A172 (cell line): Measurements from ENCODE around the gene KIF6. TPM values are rescaled to one million over a fixed set of nuclear protein-coding genes. Genes with fewer than 3 reads are reported as not detected.

Experiments
- DNase-seq: peaks from one replicate; pipeline ENCODE4 v3.0.0-alpha.2; 2015; ENCODE audit warnings: low spot score
- total RNA-seq: library from RNA; depleted of rRNA; stranded (reverse); fragments of >200 nt; shearing (Covaris generic); gene quantifications from 2 replicates; pipeline ENCODE4 v1.2.3, GENCODE V29; 2014

The KIF6 gene
- total RNA-seq, 1 experiment from 2014 or later = 0.26 TPM

DNA sequence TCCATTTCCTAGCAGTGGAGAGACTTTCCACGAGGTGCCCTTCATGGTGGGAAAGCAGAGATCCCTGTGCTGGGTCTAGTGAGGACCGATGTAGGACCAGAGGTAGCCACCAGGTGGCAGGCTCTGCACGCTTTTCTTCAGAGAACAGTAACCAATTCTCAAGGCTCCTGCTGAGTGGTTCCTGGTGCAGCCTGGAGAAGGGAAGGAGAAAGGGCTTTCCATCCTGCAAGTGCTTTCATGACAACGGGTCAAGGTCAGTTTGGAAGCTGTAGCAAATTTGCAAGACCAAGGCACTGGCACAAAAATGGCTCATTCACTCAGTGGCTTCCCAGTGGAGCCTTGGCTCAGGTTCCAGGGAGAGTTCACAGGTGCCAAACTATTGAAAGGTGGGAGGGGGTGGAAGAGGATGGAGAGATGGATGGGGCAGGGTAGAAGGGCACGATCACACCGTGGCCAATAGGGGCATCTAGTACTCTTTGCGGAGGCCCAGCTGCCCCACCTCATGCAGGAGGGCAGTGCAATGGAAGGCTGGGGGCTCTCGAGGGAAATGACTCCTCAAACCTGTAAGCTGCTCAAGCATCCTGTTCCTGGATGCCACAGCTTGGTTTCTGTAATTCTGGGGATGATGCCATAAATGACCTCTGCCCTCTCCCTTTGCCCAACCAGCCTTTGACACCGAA is 377.2 kb downstream of the KIF6 start:
- peak; percentile 51 for DNase-seq

DNA sequence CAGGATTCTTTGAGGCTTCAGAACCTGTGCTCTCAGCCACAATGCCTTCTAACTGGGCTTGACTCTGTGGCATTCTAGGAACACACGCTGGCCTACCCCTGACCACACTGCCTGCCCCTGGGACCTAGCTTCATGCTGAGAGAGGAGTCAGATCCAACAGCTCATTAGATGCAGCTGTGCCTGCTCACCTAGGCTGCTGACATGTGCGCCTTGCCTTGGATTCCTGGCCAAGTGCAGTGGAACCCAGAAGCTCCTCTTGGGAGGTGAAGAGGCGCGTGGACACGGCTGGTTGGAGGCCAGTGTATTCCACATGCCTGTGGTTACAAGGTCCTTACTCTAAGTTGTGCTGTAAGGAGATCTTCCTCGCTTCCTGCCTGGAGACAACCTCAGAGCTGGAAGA is 378.0 kb downstream of the KIF6 start:
- DNase-seq = no peak

DNA sequence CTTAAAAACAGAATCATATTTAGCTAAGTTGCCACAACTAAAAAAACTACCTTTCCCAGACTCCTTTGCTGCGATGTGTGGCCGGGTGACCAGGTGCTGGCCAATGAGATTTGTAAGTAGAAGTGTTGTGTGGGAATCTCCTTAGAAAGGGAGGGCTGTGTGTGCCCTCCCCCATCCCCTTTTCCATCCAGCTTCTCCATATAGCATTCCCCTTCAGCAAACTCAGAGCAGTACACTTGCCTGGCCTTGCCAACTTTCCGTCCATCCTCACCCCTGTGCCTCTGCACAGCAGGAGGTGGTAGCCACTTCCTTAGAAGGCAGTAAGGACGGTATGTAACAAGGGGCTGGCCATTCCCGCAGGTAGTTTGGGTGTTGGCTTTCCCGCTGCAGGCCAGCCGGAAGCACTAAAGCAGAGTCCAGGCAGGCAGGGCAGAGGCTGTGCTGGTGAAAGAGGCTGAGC is 380.4 kb downstream of the KIF6 start:
- DNase-seq = peak; percentile 2

DNA sequence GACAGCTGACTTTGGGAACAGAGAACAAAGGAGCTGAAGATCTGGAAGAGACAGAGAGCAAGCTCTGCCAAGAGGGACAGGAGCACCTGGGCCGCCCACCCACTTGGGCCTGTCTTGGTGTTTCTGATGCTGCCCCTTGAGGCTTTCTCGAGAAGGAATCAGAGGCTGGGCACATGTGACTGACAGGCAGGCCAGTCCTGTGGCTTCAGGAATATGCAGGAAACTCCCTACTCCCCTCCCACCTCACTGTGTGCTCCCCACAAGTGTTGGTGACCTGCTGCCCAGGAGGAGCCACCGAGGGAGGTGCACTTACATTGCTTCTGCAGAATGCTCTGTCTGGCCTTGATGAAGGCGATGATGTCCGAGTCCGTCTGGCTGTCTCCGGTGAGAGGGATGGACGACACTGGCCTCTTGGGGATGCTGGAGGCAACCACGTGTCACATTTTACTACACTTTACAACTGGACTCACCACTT is 381.8 kb downstream of the KIF6 start:
- no peak for DNase-seq

DNA sequence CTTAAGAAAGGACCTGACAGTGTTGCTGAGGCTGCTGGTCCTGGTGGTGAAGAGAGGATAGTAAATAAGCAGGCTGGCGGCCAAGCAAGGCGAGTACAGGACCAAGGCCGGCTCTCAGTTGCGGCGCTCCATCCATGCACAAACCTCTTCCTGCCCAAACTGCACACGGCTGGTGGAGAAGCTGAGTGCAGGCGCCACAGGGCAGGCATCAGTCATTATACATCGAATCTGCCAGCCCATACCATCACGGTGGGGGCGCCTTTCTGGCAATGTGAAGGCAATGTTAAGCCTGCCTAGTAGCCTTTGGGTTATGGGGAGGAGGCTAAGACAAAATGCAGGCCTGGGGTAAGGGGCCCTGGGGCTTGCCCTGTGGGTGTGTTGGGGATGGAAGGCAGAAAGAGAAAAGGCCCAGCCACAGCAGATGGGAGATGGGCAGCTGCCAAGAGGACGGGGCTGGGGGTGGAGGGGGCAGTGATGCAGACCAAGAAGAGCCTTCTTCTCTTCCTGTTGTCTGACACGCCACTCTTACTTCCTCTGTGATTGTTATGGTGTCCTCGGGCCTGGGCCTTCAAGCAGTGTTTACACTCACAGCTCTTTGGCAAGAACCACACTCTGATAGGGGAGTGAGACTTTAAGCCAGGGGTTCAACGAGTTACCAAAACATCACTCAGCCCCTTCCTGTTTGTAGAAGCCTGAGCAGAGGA is 382.4 kb downstream of the KIF6 start:
- no peak for DNase-seq

DNA sequence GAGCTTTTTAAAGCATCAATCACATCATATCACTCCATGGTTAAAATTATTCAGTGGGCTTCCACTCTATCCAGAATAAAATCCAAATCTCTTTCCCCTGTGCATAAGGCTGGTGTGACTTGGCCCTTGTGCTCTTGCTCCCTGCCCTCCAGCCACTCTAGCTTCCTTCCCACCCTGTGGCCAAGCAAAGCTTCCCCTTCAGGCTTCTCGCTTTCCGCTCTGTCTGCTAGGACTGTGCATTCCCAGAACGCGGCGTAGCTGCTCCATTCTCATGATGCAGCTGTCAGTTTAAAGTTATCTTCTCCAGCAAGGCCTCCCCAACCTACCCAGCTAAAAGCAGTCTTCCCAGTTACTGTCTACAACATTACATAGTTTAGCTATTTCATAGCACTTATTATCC is 383.3 kb downstream of the KIF6 start:
- no peak for DNase-seq

DNA sequence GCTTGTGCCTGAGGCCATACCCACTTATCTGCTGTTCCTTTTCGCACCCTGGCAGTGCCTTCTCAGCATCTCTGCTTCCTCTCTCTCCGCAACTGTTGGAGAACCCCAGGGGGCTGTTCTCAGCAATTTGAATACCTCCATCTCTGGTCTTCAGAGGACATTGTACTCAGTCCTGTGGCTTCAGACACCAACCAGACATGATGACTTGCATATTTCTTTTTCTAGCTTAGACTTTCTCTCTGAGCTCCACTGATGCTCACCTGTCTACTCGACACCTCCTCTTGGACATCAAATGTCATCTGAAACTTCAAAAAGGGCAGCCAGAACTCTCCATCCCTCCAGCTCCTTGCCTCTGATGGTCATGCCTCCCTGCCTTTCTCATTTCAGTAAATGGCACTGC is 383.9 kb downstream of the KIF6 start:
- DNase-seq = no peak

DNA sequence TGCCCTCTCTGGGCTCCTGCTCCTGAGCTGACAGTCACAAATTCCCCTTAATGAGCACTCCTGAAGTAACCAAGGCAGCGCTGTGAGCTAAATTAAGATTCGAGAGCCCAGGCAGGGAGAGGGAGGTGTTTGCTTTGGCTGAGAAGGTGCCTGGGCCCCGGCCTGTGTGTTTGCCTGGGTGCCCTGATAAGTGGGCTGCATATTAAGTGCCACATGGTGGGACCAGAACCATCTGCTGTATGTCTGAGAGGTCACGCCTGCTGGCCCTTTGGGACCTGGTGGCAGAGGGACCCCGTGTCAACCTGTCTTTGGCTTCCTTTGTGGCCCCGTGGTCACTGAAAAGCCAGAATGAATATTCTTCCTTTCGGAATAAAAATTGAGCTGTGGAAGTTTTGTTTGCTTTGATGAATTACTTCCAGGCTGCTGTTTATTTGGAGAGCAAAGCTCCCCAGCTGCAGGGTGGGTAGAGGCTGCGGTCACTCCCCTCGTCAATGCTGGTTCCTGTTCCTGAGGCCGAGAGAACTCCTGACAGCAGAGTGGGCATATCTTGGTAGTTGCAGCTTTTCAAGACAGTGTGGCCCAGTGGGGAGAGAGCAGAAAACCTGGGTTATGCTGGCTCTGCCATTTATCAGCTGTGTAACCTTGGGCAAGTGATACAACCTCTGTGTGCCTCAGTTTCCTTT is 385.2 kb downstream of the KIF6 start:
- DNase-seq = no peak

DNA sequence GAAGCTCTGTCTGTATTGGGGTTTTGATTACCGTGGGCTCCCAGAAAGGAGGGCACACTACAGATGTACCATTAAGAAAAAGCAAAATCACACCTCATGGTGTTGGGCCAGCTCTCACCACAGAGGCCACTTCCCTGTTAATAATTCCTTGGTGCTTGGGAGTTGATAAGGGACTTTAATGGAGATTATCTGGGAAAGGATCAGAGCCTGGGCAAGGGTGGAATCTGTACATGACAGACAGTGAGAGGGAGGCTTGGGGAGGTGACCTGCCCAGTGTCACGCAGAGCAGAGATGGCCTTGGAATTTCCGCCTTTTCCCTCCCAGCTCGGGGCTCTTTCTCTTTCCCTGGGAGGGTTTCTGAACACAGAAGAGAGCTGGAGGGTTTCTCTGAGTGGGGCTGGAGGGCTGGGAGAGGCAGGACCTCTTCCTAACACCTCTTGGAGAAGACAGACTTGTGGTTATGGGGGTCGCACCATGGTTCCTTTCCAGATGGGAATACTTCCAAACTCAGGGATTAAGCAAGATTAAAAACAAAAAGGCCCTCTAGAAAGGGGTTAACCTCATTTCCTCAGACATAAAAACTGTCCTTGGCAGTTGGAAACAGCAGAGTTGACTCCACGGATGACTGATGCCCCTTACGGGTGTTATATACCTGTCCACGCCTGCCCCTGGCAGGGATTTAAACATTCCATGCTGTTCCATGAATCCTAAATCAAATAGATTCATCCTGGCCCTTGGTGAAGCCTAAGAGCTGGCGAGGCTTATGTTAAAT is 385.9 kb downstream of the KIF6 start:
- no peak for DNase-seq

DNA sequence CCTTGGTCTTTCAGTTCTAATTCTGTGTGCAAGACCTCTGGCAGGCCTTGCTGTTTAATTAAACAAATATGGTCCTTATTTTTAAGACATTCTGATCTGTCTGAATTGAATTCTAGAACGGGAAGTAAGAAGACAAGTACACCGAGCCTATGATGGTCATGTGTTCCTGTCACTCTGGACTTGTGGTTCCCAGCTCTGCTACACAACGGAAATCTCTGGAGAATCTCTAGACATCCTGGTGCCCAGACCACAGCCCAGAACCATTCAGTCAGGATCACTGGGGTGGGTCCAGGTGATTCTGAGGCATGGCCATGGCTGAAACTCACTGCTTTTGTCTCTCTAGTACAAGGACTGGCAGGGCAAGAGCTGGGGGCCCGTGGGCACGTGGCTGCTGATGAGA is 386.8 kb downstream of the KIF6 start:
- DNase-seq = no peak

DNA sequence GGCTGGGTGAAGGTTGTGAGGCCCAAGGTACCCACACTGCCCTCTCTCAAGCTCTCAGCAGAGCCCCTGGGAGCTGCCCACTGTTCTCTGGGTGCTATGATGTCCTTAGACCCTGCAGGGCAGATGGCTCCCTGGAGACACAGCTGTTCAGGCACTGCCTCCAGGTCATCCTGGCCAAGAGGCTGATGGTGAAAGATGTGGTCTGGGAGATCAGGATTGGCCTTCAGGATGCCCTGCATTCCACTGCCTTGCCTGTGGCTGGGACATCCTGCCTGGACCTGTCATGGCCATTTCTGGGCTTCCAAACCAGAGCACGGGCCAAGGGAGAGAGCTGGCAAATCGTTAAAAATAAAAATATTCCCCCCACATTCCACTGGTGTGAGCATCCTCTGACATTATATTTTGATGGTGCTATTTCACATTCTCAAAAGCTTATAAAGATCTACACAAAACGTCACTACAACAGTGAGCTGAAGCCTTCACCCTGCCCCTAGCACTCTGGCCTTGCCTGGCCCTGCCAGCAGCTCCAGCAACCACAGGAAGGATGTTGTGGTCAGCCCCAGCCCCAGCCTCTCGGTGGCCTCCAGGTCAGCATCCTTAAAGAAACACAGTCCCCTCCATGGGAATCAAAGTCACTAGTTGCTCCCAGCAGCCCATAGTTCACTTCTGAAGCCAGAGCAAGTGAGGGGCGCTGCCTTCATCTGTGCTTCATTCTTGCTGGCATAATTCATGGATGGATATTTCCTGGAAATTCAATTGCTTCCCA is 389.2 kb downstream of the KIF6 start:
- DNase-seq = peak; percentile 16

DNA sequence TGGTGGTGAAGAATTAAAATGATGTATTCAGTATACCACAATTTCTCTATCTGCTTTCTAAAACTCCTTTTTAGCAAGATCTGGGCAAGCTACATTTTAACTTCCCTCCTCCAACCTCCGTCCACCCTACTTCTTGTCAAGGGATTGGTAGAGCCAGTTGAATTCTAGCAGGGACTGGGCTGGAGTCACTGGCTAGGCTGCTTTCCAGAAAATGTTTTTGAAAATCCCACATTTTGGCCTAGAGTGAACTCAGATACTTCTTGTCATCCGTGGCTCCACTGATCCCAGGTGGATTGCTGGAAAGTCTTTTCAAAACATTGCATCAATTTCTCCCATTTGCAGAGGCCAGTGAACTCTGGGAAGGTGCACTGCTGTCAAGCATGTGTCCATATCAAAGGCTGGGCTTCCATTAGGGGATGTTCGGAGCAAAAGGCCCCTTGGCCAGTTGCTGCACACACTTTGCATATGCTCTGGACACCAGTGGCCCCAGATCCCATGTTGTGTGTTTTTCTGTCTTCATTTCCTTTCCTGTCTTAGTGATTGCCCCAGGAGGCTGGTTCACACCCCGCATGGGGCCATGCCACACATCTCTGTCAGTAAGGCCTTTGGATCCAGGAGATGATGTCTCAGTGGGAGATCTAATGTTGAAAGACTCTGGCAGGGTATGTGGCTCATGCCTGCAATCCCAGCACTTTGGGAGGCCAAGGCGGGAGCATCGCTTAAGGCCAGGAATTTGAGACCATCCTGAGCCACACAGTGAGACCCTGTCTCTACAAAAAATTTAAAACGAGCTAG is 391.4 kb downstream of the KIF6 start:
- no peak for DNase-seq

DNA sequence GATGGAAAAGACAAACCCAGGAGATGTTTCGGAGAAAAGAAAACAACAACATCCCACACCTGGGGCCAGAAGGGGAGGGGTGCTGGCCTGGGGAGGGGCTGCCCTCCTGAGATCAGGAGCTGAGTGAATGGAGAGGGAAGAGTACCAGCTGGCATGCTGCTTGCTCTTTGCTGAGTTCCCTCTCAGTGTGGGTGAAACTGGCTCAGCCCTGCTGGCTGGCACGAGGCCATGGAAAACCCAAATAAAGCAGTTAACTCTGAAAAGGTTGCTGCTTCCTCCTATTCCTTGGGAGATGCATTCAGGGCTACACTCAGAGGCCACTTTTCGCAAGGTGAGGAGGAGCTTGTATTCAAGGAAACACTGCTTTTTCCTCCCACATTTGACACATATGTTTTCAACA is 394.7 kb downstream of the KIF6 start:
- DNase-seq = no peak

DNA sequence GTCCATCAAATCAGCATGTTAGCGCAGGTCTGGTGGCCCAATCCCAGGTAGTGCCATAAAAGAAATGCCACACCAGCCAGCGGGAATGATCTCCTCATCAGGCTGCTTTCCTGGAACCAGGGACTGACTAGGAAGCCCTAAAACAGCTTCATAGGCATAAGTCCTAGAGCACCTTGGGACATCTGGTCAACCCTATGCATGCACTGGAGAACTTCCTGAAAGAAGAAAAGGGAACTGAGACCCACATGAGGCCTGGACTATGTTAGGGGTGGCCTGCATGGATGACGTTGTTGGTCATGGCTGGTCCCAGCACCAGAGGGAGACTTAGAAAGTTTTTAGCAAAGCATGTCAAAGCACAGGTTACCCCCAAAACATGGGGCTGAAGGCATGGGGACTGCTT is 395.2 kb downstream of the KIF6 start:
- no peak for DNase-seq

DNA sequence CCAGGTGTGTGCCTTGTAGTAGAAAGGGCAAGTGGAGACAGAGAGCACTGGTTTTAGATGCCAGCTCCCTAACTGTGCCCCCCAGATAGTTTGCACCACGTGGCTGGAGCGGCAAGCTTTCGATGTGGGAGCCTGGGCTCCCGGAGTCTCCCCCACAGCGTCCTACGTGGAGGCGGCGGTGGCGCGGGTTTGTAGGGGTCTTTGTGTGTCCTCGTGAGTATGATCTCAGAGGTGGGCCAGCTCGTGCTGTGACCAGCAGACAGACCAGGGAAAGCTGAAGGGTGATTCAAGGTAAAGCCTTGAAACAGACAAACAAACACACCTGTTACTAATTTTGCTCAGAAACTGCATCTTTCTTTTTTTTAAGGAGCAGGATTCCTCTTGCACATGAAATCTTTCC is 397.1 kb downstream of the KIF6 start:
- DNase-seq = no peak

DNA sequence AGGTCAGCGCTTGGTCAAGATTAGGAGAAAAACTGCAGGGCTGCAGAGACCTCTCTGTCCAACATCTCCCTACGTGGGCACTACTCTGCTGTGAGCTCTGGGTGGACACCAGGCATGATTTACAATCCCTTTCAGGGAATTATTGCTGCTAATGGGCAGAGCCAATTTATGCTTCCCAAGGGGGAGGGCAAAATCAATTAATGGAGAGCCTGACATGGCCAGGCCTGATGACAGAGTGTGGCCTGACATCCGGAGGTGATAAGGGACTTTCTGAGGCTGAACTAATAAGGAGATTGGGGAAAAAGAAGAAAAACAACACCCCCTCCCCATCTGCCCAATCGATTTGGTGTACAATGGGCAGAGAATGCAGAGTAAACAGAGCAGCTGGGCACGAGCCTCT is 397.7 kb downstream of the KIF6 start:
- DNase-seq = no peak

DNA sequence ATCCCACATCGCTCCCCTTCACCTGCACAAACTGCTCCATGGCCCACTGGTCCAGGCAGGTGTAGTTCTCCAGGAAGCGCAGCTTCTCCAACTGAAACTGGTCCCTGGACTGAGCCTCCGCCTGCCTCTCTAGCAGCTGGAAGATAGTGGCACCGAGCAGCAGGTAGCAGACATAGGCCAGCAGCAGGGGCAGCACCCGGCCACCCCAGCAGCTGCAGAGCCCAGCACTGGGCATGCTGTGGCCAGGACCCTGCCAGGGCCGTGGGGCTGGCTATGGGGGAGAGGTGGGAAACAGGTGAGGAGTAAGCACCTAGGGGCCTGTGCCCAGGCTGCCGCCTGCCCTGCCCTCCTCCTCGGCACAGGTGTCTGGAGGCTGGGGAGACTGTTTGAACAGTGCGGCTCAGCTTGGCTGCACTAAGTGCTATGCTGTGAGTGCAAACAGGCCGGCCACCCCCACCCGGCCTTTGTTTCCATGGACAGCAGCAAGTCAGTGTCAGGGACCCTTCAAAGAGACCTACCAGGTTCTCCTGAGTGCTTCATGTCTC is 402.8 kb downstream of the KIF6 start, which contains the start of gene KCNK16:
Gene KCNK16 (minus strand): TSS at position 397 of the 545 bp plus-strand sequence. CDS start 162 bp downstream, at position 235.
- no peak for DNase-seq

DNA sequence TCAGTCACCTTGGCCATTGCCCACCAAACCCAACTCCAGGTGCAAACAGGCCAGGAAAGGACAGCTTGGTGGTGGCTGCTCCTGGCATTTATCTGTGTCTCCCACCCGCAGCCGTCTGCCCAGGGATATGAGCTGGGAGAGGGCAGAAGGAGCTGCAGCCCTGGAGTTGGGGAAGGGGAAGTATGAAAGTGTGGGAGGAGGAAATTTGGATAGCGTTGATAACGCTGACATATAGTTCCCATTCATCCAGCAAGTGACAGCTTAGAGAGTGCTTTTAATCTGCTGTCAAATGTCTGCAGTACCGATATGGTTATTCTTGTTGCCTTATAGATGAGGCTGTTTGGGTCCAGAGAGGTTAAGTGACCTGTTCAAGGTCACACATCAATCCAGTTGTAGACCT is 403.4 kb downstream of the KIF6 start:
- no peak for DNase-seq

DNA sequence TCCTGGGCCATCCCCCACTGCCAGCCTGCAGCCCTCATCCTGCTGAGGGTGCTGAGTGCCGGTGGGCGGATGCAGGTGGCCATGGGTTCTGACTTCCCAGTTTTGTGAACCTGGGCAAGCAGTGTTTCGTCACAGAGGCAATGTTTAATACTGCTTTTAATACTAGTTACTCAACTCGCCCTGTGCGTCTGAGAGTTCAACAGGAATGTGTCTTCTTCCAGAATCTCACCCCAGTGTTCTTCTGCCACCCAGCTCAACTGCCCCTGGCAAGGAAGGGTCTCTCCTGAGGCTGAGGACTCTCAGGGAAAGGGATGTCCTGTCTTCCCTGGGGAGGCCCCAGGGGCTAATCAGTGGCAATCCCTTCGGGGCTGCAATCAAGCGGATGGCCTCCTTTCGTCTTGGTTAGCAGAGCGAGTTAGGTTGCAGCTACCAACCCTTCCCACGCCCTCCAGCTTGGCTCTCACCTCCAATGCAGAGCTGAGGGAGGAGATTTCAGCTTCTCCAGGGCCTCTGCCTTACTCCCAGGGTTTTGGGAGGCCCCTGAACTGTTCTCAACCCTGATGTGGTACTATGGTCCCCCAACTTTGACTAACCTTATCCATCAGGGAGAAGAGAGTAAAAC is 404.7 kb downstream of the KIF6 start:
- no peak for DNase-seq
